Pons (tissue), 1 donor: ENCODE measurements around the gene ZNF563.
"Not testable (repeated sequence)": the region's sequence is repeated elsewhere in the genome, so short reads cannot be mapped to it uniquely, and the experiment has no call there.

ENCODE experiments used
- DNase-seq: peaks from one replicate; pipeline ENCODE4 v3.0.0-alpha.2; 2016; ENCODE audit warnings: low spot score

Gene ZNF563

GRCh38 chr19:12333162-12334159 is at the start of gene ZNF563:
ZNF563 (minus strand) TSS chr19:12333633; CDS start chr19:12333482, 151 bp downstream.
- peak; percentile 98 for DNase-seq

DNA sequence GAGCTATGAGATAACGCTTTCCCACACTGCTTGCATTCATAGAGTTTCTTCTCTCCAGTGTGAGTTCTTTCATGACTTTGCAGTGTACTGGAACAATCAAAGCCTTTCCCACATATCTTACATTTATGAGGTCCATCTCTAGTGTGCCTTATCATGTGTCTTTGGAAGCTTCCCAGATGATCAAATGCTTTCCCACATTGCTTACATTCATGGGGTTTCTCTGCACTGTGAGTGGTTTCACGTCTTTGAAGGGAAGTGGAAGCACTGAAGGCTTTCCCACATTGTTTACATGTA is 47.0 kb upstream of the ZNF563 start:
- DNase-seq: no peak

- DNase-seq: no peak
Measured at GRCh38 chr19:12379732-12380443, 46.5 kb upstream of the ZNF563 start.

- DNase-seq: no peak
Measured at GRCh38 chr19:12374026-12374425, 40.6 kb upstream of the ZNF563 start.

DNA sequence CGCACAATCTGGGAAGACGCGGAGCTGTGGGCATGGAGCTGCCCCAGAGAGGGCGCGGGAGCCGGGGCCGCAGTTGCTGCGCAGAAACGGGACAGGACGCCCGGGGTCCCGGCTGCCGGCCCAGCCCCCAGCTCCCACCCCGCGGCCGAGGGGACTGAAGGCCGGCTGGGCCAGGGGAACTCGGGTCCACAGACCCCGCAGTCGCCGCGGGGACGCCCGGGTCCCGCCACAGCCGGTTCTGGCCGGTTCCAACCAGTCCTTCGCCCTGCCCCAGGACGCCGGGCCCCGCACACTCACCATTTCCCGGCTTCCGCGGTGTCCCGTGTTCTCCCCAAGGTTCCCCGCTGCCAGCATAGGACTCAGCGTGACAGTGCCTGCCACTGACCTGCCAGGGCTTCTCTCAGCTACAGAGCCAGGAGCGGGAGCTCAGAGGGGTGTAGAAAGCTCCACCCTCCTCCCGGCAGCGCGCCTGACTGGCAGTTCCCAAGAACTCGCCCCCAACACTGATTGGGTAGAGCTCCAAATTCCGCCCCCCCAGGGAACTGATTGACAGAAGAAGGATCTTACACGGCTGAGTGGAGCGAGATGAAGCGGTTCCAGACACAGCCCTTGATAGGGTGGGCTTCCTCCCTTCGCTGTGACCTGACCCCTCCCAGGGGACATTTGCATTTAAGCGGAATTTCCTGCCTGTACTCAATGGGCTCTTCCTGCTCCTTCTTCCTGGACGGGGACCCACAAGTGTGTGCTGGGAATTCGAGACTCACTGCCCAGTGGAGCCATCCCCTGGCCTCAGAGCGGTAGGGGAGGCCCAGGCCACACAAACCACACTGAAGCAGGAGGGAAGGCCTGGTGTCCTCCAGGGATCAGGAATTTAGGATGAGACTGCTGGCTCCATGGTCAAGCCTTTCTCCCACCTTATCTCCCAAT is 32.1 kb upstream of the ZNF563 start, which contains the start of gene ZNF442:
Gene ZNF442, minus strand, starts transcription at position 448 of the 927 bp plus-strand sequence. CDS start 2,052 bp downstream, outside the sequence.
- peak; percentile 99 for DNase-seq

DNA sequence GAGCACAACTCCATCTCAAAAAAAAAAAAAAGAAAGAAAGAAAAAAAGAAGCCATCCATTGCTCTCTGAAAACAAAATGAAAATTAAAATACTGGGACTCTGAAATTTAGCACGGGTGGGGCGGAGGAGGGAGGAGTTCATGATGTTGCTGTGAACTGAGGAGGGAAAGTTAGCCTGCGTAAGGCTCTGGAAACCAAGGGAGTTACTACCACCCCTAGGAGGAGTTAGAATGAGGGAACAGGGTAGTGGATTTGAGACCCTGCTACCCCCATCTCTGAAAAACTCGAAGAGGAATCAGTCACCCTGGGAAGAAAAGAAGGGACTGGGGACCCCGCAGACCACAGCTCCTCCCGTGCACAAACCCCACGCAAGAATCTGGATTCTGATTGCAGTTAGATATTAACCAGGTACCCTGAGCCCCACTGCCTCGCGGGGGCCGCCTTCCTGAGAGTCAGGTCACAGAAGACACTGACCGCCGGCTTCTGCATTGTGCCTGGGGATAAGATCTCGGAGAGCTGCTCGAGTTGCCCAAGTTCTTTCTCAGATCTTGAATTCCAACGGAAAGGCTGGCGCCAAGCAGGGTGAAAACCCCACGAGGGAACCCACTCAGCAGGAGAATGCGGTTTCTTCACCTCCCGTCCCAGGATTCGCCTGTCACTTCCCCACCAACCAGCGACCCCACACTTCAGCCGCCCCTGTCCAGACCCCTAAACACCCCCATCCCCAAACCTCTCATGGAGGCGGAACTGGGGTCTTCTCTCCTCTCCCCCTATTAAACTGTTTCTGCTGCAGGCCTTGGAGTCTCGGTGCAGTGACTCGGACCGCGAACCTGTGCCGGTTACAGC is 31.2 kb upstream of the ZNF563 start:
- peak; percentile 7 for DNase-seq

- DNase-seq: not testable (repeated sequence)
Measured at GRCh38 chr19:12362236-12362635, 28.8 kb upstream of the ZNF563 start.

DNA sequence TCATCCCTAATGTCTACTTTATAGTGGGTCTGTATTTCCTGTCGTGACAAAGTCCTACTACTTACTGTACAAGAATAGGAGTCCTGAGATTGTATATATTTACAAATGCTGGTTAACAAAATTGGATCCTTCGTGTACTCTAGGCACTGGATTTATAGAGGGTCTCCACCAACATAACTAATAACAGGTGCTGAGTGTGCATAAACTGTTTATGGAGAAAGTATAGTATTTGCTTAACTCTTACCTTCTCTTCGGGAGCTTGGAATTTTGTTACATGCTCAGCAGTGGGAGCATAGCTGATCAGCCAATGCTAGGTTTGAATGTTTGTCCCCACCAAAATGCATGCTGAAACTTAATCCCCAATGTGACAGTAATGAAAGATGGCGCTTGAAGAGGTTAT is 19.9 kb upstream of the ZNF563 start:
- no peak for DNase-seq

GRCh38 chr19:12350890-12351197 is 17.4 kb upstream of the ZNF563 start:
- DNase-seq: no peak

- DNase-seq: no peak
Measured at GRCh38 chr19:12350185-12350889, 16.9 kb upstream of the ZNF563 start.

DNA sequence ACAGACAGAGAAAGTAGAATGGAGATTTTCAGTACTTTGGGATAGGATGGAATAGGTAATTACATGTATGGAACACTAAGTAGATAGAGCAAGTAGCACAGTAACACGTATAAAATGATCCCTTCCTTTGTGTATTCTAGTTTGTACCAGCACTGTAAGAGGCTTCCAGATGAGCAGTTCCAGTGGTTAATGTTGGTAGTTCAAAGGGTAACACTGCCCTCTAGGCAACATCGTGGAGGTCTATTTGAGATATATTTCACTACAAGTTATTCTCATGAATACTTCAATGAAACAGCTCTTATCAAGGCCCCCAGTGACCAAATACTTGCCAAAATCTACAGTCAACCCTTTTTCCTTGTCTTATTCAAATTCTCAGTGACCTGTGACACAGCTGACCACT is 13.5 kb upstream of the ZNF563 start:
- DNase-seq: no peak

DNA sequence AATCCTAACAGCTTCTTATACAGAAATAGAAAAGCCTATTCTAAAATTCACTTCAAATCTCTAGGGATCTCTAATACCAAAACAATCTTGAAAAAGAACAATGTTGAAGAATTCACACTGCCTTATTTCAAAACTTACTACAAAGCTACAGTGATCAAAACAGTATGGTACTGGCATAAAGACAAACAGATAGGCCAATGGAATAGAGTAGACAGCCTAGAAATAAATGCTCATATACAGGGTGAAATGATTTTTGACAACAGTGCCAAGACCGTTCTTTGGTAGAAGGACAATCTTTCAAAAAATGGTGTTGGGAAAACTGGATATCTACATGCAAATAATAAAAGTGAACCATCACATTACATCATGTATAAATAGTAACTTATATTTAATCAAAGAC is 11.8 kb upstream of the ZNF563 start:
- no peak for DNase-seq

- DNase-seq: no peak
Measured at GRCh38 chr19:12331211-12331941, 2.1 kb downstream of the ZNF563 start.

DNA sequence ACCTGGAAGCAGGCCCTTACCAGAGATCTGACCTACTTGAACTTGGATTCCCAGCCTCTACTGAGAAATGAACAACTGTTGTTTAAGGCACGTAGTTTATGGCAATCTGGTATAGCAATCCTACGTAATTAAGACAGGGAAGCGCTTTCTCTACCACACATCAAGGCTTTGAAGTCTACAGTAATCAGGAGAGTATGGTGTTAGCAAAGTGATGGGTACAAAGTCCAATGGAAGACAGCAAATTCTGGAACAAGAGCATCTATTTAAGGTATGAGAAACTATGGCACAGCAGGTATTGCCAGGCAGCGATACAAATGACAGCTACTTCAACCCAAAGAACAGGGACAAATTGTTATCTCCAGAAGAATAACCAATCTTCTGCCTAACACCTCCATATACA is 3.1 kb downstream of the ZNF563 start:
- no peak for DNase-seq

GRCh38 chr19:12325690-12326089 is 7.7 kb downstream of the ZNF563 start:
- DNase-seq: no peak

DNA sequence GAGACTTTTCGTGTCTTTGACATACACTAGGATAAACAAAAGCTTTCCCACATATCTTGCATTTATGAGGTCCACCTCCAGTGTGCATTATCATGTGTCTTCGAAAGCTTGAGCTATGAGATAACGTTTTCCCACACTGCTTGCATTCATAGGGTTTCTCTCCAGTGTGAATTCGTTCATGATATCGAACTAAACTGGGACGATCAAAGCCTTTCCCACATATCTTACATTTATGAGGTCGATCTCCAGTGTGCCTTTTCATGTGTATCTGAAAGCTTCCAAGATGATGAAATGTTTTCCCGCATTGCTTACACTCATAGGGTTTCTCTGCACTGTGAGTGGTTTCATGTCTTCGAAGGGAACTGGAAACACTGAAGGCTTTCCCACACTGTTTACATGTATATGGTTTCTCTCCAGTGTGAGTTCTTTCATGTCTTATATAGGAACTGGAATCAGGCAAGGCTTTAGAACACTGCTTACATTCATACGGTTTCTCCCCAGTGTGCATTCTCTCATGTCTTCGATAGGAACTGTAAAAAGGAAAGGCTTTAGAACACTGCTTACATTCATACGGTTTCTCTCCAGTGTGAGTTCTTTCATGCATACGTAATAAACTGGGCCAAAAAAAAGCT is 14.5 kb downstream of the ZNF563 start:
- DNase-seq: no peak

GRCh38 chr19:12314553-12314952 is 18.9 kb downstream of the ZNF563 start:
- DNase-seq: no peak

GRCh38 chr19:12308891-12309290 is 24.5 kb downstream of the ZNF563 start:
- not testable (repeated sequence) for DNase-seq

DNA sequence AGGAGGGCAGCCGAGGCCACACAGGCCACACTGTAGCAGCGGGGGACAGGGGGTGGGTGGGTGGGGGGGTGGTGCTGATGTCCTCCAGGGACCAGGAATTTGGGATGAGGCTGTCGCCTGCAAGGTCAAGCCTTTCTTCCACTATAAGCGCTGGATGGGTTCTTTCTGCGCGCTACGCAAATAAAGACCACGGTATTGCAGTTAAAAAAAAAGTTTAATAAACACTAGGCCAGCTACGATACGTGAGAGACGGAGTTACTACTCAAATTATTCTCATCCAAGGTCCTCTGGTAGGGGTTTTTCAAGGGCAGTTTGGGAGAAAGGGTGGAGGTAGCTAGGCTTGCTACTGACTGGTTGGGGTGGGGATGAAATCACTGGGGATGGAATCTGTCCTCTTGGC is 38.2 kb downstream of the ZNF563 start:
- no peak for DNase-seq
